D721Med (cell line): ENCODE results near the gene LRP1B.

Experiments
- DNase-seq: peaks from one replicate; pipeline ENCODE4 v3.0.0; 2011; ENCODE audit warnings: low spot score; ENCODE audit not compliant: insufficient read length
- FAIRE-seq: peaks from 2 replicates; lab custom pipeline; 2011; peaks lifted over from hg19 to GRCh38; lab: Jason Lieb, UNC
- TF ChIP-seq, protein P1 (sequence below): IDR thresholded peaks from 2 replicates; pipeline ENCODE4 v1.5.1; 2012; ENCODE audit warnings: mild to moderate bottlenecking, control low read depth; ENCODE audit not compliant: insufficient read depth; ENCODE audit errors: missing control alignments

The LRP1B gene

DNA sequence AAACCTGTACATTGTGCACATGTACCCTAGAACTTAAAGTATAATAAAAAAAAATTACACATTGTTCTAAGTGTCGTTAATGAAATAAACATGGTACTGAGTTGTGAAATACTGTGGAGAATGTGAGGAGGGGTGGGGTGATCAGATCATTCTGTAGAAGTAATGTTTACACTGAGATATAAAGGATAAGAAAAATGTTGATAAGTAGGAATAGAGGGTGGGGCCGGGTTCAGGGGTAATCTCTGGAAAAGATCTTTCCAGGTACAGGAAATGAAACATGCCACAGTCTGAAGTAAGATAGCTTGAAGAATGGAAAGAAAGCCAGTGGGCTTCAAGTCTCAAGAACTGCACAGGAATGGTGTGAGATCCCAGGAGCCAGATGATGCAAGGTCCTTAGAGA is 1482.4 kb downstream of the LRP1B start:
- FAIRE-seq (no peak), DNase-seq (no peak)
- TF ChIP-seq, protein P1, sequence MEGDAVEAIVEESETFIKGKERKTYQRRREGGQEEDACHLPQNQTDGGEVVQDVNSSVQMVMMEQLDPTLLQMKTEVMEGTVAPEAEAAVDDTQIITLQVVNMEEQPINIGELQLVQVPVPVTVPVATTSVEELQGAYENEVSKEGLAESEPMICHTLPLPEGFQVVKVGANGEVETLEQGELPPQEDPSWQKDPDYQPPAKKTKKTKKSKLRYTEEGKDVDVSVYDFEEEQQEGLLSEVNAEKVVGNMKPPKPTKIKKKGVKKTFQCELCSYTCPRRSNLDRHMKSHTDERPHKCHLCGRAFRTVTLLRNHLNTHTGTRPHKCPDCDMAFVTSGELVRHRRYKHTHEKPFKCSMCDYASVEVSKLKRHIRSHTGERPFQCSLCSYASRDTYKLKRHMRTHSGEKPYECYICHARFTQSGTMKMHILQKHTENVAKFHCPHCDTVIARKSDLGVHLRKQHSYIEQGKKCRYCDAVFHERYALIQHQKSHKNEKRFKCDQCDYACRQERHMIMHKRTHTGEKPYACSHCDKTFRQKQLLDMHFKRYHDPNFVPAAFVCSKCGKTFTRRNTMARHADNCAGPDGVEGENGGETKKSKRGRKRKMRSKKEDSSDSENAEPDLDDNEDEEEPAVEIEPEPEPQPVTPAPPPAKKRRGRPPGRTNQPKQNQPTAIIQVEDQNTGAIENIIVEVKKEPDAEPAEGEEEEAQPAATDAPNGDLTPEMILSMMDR: no peak

DNA sequence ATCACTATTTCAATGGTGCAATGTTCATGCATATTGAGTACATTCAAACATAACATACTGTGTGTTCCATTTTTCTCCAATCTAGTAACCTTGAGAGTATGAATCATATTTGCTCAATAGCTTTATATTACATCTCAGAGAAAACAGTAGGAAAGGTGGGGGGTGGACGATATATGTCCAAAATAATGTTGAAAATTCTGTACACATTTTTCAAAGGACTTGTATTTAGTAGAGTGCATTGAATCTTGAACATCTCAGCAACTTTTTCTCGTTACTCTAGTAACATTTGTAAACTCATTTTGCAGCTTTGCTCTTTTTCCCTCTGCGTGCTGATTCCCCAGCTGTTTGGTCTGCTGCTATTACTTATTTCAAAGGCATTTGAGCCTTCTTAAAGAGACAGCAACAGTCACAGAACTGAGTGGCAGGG is 1487.0 kb downstream of the LRP1B start:
- TF ChIP-seq, protein P1: no peak
- FAIRE-seq (no peak), DNase-seq (no peak)

DNA sequence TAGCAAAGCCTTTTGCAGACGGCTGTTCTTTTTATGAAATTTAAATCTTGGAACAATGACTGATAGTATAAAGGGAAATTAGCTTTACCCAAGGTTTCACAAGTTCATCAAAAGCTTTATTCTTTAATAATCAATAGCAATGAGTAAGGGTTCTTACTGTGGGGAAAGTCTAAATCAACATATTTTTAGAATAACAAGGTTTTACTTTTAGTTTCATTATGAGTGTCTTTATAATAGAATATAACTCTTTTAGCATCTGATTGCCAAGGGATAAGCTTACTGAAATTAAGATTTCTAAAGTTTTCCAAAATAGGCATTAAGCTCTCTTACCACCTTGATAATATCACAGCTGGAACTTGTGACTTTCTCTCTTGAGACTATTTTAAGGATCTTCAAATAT is 1489.7 kb downstream of the LRP1B start:
- TF ChIP-seq, protein P1: no peak
- no peak for DNase-seq
- FAIRE-seq: no peak

DNA sequence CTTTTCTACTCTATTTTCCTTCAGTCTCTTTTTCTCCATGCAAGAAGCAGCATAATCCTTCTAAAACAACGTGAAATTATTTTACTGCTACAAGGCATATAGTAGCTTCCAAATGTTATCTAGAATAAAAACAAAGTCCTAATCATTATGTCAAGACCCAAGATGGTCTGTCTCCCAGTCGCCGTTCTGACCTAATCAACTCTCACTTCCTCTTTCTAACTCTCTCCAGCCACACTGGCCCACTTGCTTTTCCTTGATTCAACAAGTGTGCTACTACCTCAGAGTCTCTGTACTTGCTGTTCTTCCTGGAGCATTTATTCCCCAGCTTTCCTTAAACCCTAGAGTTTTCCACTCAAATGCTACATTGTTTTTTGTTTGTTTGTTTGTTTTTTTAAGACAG is 1491.2 kb downstream of the LRP1B start:
- no peak for FAIRE-seq
- TF ChIP-seq, protein P1: no peak
- no peak for DNase-seq

DNA sequence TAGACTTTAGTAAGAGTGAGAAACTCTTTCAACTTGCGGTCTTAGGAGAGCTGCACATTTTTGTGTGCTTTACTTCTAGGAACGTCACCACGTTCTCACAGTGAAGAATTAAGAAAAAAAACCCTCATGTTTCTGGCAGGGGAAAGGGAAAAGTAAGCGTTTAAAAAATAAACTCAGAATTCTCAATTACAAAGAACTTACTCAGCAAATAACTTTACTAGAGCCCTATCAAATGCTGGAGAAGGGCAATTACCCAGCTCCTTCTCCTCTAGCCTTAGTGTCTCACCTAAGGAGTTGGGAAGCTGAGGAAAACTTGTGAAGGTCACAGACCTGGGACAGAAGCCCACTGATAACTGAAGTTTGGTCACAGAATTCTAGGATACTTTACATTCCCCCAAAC is 1500.3 kb downstream of the LRP1B start:
- DNase-seq (no peak), FAIRE-seq (no peak)
- TF ChIP-seq, protein P1: no peak

DNA sequence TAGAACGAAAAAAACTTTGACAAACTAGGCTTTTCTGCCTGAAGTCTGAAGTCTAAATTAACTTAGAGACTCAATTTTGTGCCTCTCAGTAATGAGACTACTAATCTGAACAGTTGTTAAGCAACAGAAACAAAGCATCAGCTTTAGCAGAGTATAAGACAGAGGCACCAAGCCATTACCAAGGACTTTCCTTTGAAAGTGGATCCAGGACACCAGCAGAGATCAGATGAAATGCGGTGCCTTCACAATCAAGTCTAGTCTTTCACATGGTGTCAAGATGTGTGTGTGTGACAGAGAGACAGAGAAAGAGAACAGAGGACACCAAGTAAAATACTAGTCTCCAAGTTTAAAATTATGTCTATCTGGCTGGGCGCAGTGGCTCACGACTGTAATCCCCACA is 1502.9 kb downstream of the LRP1B start:
- FAIRE-seq: no peak
- DNase-seq: no peak
- TF ChIP-seq, protein P1: no peak

DNA sequence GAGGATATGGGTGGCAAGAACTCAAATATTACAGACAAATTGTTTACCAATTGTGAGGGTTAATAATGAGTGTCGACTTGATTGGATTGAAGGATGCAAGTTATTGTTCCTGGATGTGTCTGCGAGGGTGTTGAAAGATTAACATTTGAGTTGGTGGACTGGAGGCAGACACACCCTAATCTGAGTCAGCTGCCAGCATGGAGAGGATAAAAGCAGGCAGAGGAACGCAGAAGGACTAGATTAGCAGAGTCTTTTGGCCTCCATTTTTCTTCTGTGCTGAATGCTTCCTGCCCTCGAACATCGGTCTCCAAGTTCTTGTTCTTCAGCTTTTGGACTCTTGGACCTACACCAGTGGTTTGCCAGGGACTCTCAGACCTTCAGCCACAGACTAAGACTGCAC is 1503.7 kb downstream of the LRP1B start:
- FAIRE-seq (no peak), DNase-seq (no peak)
- TF ChIP-seq, protein P1: no peak
